Measurements from ENCODE around the gene NSFL1C. TPM values are rescaled to one million over a fixed set of nuclear protein-coding genes. Genes with fewer than 3 reads are reported as not detected.
"Not testable (repeated sequence)": the region's sequence is repeated elsewhere in the genome, so short reads cannot be mapped to it uniquely, and the experiment has no call there.

Gene NSFL1C
- polyA plus RNA-seq, 5 donors = 82.5 to 96.7 (median 93.7) TPM

GRCh38 chr20:1429143-1429728, 37.4 kb downstream of the NSFL1C start:
- DNase-seq = no peak

GRCh38 chr20:1427457-1428054, 39.1 kb downstream of the NSFL1C start:
- DNase-seq = no peak

GRCh38 chr20:1426231-1426849, 40.3 kb downstream of the NSFL1C start:
- DNase-seq = no peak

GRCh38 chr20:1424336-1424735, 42.3 kb downstream of the NSFL1C start:
- DNase-seq = no peak

GRCh38 chr20:1423625-1424106, 43.0 kb downstream of the NSFL1C start:
- DNase-seq = no peak

GRCh38 chr20:1423206-1423605, 43.4 kb downstream of the NSFL1C start:
- no peak for DNase-seq

GRCh38 chr20:1422753-1423152, 43.9 kb downstream of the NSFL1C start:
- no peak for DNase-seq

GRCh38 chr20:1420066-1420465, 46.6 kb downstream of the NSFL1C start:
- no peak for DNase-seq

- DNase-seq = no peak
Observed at GRCh38 chr20:1418350-1418749, 48.3 kb downstream of the NSFL1C start.

- DNase-seq = no peak
Observed at GRCh38 chr20:1417790-1418189, 48.9 kb downstream of the NSFL1C start.

- DNase-seq = no peak
Observed at GRCh38 chr20:1417273-1417672, 49.4 kb downstream of the NSFL1C start.

GRCh38 chr20:1415667-1416468, 50.8 kb downstream of the NSFL1C start:
- DNase-seq = no peak

- DNase-seq = no peak
Observed at GRCh38 chr20:1414982-1415381, 51.7 kb downstream of the NSFL1C start.

GRCh38 chr20:1405801-1406200, 60.8 kb downstream of the NSFL1C start:
- no peak for DNase-seq

- no peak for DNase-seq
Observed at GRCh38 chr20:1403624-1404023, 63.0 kb downstream of the NSFL1C start.

GRCh38 chr20:1402149-1402548, 64.5 kb downstream of the NSFL1C start:
- no peak for DNase-seq

GRCh38 chr20:1401451-1401907, 65.2 kb downstream of the NSFL1C start:
- no peak for DNase-seq

- not testable (repeated sequence) for DNase-seq
Observed at GRCh38 chr20:1399678-1400366, 66.8 kb downstream of the NSFL1C start.

- DNase-seq = not testable (repeated sequence)
Observed at GRCh38 chr20:1398185-1398584, 68.5 kb downstream of the NSFL1C start.

- DNase-seq = no peak
Observed at GRCh38 chr20:1397710-1398109, 68.9 kb downstream of the NSFL1C start.

- DNase-seq = no peak
Observed at GRCh38 chr20:1396702-1397101, 69.9 kb downstream of the NSFL1C start.

- DNase-seq = no peak
Observed at GRCh38 chr20:1396264-1396663, 70.4 kb downstream of the NSFL1C start.

Measured in right lung (tissue), 5 donors.